Tibial nerve (tissue), 4 donors: ENCODE measurements around the gene ZNF394. TPM values are rescaled to one million over a fixed set of nuclear protein-coding genes. Genes with fewer than 3 reads are reported as not detected.
"Not testable (repeated sequence)": the region's sequence is repeated elsewhere in the genome, so short reads cannot be mapped to it uniquely, and the experiment has no call there.

ENCODE experiments used
- DNase-seq, 2 donors: peaks; one replicate each; pipeline ENCODE4 v3.0.0-alpha.2; 2019; ENCODE audit warnings: low spot score in 2 of 2
- H3K27ac ChIP-seq, 4 donors: fragments of 200-600 bp; sonication (generic) in 3 of 4; one replicate each; pipeline ENCODE4 v1.5.1; 2017 to 2019; ENCODE audit warnings: mild to moderate bottlenecking in 1 of 4
- H3K27me3 ChIP-seq, 2 donors: fragments of 200-600 bp; sonication (generic) in 1 of 2; one replicate each; pipeline versions ENCODE4 v1.5.1 to v1.6.0; 2017 to 2019
- H3K36me3 ChIP-seq, 3 donors: fragments of 200-600 bp; sonication (generic); one replicate each; pipeline ENCODE4 v1.5.1; 2018 to 2019
- H3K4me1 ChIP-seq, 4 donors: fragments of 200-600 bp; sonication (generic) in 3 of 4; one replicate each; pipeline ENCODE4 v1.5.1; 2017 to 2019
- H3K4me3 ChIP-seq, 4 donors: fragments of 200-600 bp; sonication (generic) in 3 of 4; one replicate each; pipeline ENCODE4 v1.5.1; 2017 to 2019; ENCODE audit warnings: mild to moderate bottlenecking in 1 of 4, moderate library complexity in 1 of 4
- H3K9me3 ChIP-seq, 4 donors: fragments of 200-600 bp; sonication (generic) in 3 of 4; one replicate each; pipeline ENCODE4 v1.5.1; 2017 to 2019
- CTCF ChIP-seq, 5 experiments: fragments of 200-600 bp in 3 of 5; fragments of 450-650 bp in 2 of 5; sonication (generic) in 3 of 5; IDR thresholded peaks; one replicate each; pipeline ENCODE4 v1.5.1; 2016 to 2019; ENCODE audit warnings: antibody characterized with exemption in 5 of 5, mild to moderate bottlenecking in 3 of 5, moderate library complexity in 2 of 5
- EP300 ChIP-seq, 2 donors: sonication (generic); formaldehyde crosslinking; IDR thresholded peaks; one replicate each; pipeline ENCODE4 v1.6.1; 2017; ENCODE audit warnings: antibody characterized with exemption in 2 of 2, mild to moderate bottlenecking in 1 of 2
- POLR2A ChIP-seq, 2 donors: fragments of 450-650 bp; IDR thresholded peaks; one replicate each; pipeline ENCODE4 v1.6.1; 2017; ENCODE audit warnings: antibody characterized with exemption in 2 of 2, mild to moderate bottlenecking in 2 of 2, moderate library complexity in 2 of 2
- WGBS, 2 donors: methylation state at CpG; one replicate each; pipeline ENCODE4 v1.1.5; 2018; 5-methylcytosine and 5-hydroxymethylcytosine counted together
- total RNA-seq, 4 donors: library from RNA; depleted of rRNA; stranded (reverse); fragments of >200 nt; gene quantifications; one replicate each; pipeline ENCODE4 v1.1.0, GENCODE V29; 2016

ZNF394 gene
- total RNA-seq, 4 donors from 2014 or later: 36.9 to 47.3 (median 44.5) TPM

DNA sequence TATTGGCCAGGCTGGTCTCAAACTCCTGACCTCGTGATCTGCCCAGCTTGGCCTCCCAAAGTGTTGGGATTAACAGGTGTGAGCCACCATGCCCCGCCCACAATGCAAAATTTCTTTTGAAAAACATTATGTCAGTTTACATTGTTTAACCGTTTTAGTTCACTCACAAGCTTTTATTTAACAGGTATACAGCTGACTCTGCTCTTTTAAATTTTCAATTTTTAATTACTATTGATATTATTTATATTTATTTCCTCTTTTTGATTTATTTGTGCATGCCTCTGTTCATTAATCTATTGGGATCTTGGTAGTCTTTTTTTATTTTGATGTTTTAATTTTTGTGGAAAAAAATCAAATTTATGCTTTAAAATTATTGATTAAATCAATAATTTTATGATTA lies 21.3 kb upstream of the ZNF394 start:
- WGBS, 2 donors: 93% methylated on average over 3 of the region's 3 CpGs
- peaks cover 0 to 91% (median 12%) of the 10 kb centered on the region in 3 donors for H3K36me3 ChIP-seq
- no peak for DNase-seq
- H3K4me3 ChIP-seq: no peak overlapping the region
- no peaks in the 10 kb centered on the region for H3K9me3 ChIP-seq
- H3K4me1 ChIP-seq: no peaks in the 10 kb centered on the region
- no peak overlapping the region for H3K27ac ChIP-seq
- no peaks in the 10 kb centered on the region for H3K27me3 ChIP-seq
- TF ChIP-seq EP300 (IDR thresholded peaks at IDR 0.05) (no peak), CTCF (IDR thresholded peaks at IDR 0.05) (no peak), POLR2A (IDR thresholded peaks at IDR 0.05) (no peak)

- Histone ChIP-seq H3K36me3 (peaks cover 0 to 95% (median 14%) of the 10 kb centered on the region in 3 donors), H3K4me3 (no peak overlapping the region), H3K27me3 (no peaks in the 10 kb centered on the region), H3K9me3 (no peaks in the 10 kb centered on the region), H3K27ac (no peak overlapping the region), H3K4me1 (no peaks in the 10 kb centered on the region)
- WGBS, 2 donors: 95 to 100% methylated on average over 1 of the region's 1 CpG
- DNase-seq: no peak
- TF ChIP-seq EP300 (IDR thresholded peaks at IDR 0.05) (no peak), POLR2A (IDR thresholded peaks at IDR 0.05) (no peak), CTCF (IDR thresholded peaks at IDR 0.05) (no peak)
Measured at GRCh38 chr7:99514050-99514449, 14.0 kb upstream of the ZNF394 start.

DNA sequence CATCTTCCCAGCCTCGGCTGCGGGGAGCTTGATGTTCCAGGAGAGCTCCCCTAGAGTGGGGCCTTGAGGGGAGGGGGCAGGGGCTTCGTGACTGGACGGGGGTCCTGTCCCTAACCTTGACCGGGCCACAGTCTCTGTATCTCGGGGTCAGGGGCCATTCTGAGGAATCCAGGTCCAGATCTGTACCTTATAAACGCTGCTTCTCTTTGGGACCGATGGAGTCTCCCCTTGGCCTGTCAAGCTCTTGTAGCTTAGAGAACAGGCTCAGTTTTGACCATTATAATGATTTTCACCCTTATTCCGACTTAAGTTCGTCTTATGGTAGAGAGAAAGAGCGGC lies 5.2 kb upstream of the ZNF394 start:
- WGBS, 2 donors: 1 to 2% methylated on average over 10 to 11 of the region's 11 CpGs
- no peak for DNase-seq
- peaks cover 0 to 45% (median 26%) of the 10 kb centered on the region in 4 donors for H3K4me1 ChIP-seq
- no peaks in the 10 kb centered on the region for H3K9me3 ChIP-seq
- no peaks in the 10 kb centered on the region for H3K27me3 ChIP-seq
- peak overlapping the region; percentile 63 to 81 (median 72) for H3K4me3 ChIP-seq
- peaks cover 0 to 15% (median 0%) of the 10 kb centered on the region in 3 donors for H3K36me3 ChIP-seq
- TF ChIP-seq CTCF (IDR thresholded peaks at IDR 0.05) (no peak), EP300 (IDR thresholded peaks at IDR 0.05) (no peak), POLR2A (IDR thresholded peaks at IDR 0.05) (no peak)
- peak overlapping the region; percentile 88 to 96 (median 94) for H3K27ac ChIP-seq

GRCh38 chr7:99504603-99505323 lies 4.7 kb upstream of the ZNF394 start, which contains the start of gene ZKSCAN5:
Gene ZKSCAN5 (plus strand): TSS chr7:99504662. CDS start chr7:99506045, 1,383 bp downstream.
- Histone ChIP-seq H3K27me3 (no peaks in the 10 kb centered on the region), H3K27ac (peak within 1 kb of the TSS; percentile 88 to 96 (median 94)), H3K4me3 (peak within 1 kb of the TSS; percentile 63 to 81 (median 72)), H3K36me3 (peaks cover 0 to 10% (median 0%) of the 10 kb centered on the region in 3 donors), H3K9me3 (no peaks in the 10 kb centered on the region), H3K4me1 (peaks cover 0 to 45% (median 26%) of the 10 kb centered on the region in 4 donors)
- peak; percentile 99 for DNase-seq
- TF ChIP-seq EP300 (IDR thresholded peaks at IDR 0.05) (peak; percentile 8 to 74), POLR2A (IDR thresholded peaks at IDR 0.05) (peak; percentile 11 to 39), CTCF (IDR thresholded peaks at IDR 0.05) (peak in 2 of 5 experiments; percentile 21 to 32)
- WGBS, 2 donors: 0 to 1% methylated on average over 37 to 46 of the region's 53 CpGs

GRCh38 chr7:99504281-99504602 lies 4.2 kb upstream of the ZNF394 start:
- Histone ChIP-seq H3K9me3 (no peaks in the 10 kb centered on the region), H3K27me3 (no peaks in the 10 kb centered on the region), H3K27ac (peak overlapping the region; percentile 88 to 96 (median 94)), H3K4me1 (peaks cover 0 to 46% (median 26%) of the 10 kb centered on the region in 4 donors), H3K36me3 (peaks cover 0 to 5% (median 0%) of the 10 kb centered on the region in 3 donors), H3K4me3 (peak overlapping the region; percentile 63 to 81 (median 72))
- WGBS, 2 donors: 5 to 9% methylated on average over 12 to 19 of the region's 19 CpGs
- no peak for DNase-seq
- TF ChIP-seq POLR2A (IDR thresholded peaks at IDR 0.05): no peak
- TF ChIP-seq CTCF (IDR thresholded peaks at IDR 0.05): peak in 1 of 5 experiments; percentile 17
- TF ChIP-seq EP300 (IDR thresholded peaks at IDR 0.05): peak in 1 of 2 donors; percentile 24

GRCh38 chr7:99501236-99501635 lies 1.2 kb upstream of the ZNF394 start:
- not testable (repeated sequence) for H3K9me3 ChIP-seq, H3K27ac ChIP-seq, H3K4me3 ChIP-seq, DNase-seq, H3K27me3 ChIP-seq
- Histone ChIP-seq H3K36me3 (peaks cover 0 to 24% (median 3%) of the 10 kb centered on the region in 3 donors), H3K4me1 (peaks cover 0 to 45% (median 33%) of the 10 kb centered on the region in 4 donors)
- 91 to 93% methylated on average over 12 of the region's 12 CpGs for WGBS, 2 donors
